HEK293 (cell line): ENCODE results near the gene AKAP1.

Experiments used
- ZBTB1 ChIP-seq: fragments of 450-650 bp; formaldehyde crosslinking; IDR thresholded peaks from 2 replicates; pipeline ENCODE4 v1.5.1; 2016; ENCODE audit warnings: missing biosample characterization, missing genetic modification characterization
- ZNF214 ChIP-seq: fragments of 450-650 bp; formaldehyde crosslinking; IDR thresholded peaks from 2 replicates; pipeline ENCODE4 v1.5.1; 2017; ENCODE audit warnings: missing biosample characterization, mild to moderate bottlenecking, missing genetic modification characterization, borderline replicate concordance
- ZNF274 ChIP-seq, 2 experiments: fragments of 200-500 bp in 1 of 2; fragments of 450-650 bp in 1 of 2; sonication (Bioruptor generic) in 1 of 2; formaldehyde crosslinking in 1 of 2; IDR thresholded peaks; 2 replicates each; pipeline versions ENCODE4 v1.5.1 to v1.6.1; 2014 to 2016; ENCODE audit warnings: borderline replicate concordance in 1 of 2, inconsistent platforms in 1 of 2, low read length in 1 of 2, missing biosample characterization in 1 of 2, missing genetic modification characterization in 1 of 2
- TF ChIP-seq, protein P1 (sequence below): fragments of 450-650 bp; formaldehyde crosslinking; IDR thresholded peaks from 2 replicates; pipeline ENCODE4 v1.5.1; 2016; ENCODE audit warnings: missing biosample characterization, missing genetic modification characterization
- TF ChIP-seq, protein P2 (sequence below): fragments of 450-650 bp; formaldehyde crosslinking; conservative IDR thresholded peaks from 2 replicates; pipeline ENCODE4 v1.5.1; 2016; ENCODE audit warnings: low read depth, missing biosample characterization, missing genetic modification characterization

DNA sequence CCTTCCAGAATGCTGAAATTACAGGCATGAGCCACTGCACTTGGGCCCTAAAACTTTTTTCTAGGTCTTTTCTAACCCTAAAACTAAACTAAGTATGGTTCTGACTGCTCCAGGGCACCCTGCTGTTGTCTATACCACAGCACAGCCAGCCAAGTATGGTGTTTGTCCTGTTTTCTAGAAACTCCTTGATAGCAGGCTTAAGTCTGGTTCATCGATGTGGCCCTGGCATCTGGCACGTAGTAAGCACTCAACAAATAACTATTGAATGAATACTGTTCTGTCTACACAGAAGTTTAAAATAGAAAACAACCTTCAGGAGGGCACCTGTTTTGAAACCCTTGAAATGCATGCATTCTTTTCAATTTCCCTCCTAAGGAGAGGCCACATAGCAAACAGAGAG lies 44.5 kb upstream of the AKAP1 start:
- TF ChIP-seq, protein P1, sequence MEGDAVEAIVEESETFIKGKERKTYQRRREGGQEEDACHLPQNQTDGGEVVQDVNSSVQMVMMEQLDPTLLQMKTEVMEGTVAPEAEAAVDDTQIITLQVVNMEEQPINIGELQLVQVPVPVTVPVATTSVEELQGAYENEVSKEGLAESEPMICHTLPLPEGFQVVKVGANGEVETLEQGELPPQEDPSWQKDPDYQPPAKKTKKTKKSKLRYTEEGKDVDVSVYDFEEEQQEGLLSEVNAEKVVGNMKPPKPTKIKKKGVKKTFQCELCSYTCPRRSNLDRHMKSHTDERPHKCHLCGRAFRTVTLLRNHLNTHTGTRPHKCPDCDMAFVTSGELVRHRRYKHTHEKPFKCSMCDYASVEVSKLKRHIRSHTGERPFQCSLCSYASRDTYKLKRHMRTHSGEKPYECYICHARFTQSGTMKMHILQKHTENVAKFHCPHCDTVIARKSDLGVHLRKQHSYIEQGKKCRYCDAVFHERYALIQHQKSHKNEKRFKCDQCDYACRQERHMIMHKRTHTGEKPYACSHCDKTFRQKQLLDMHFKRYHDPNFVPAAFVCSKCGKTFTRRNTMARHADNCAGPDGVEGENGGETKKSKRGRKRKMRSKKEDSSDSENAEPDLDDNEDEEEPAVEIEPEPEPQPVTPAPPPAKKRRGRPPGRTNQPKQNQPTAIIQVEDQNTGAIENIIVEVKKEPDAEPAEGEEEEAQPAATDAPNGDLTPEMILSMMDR (tag by site-specific recombination): no peak
- no peak for TF ChIP-seq ZBTB1
- TF ChIP-seq, protein P2, sequence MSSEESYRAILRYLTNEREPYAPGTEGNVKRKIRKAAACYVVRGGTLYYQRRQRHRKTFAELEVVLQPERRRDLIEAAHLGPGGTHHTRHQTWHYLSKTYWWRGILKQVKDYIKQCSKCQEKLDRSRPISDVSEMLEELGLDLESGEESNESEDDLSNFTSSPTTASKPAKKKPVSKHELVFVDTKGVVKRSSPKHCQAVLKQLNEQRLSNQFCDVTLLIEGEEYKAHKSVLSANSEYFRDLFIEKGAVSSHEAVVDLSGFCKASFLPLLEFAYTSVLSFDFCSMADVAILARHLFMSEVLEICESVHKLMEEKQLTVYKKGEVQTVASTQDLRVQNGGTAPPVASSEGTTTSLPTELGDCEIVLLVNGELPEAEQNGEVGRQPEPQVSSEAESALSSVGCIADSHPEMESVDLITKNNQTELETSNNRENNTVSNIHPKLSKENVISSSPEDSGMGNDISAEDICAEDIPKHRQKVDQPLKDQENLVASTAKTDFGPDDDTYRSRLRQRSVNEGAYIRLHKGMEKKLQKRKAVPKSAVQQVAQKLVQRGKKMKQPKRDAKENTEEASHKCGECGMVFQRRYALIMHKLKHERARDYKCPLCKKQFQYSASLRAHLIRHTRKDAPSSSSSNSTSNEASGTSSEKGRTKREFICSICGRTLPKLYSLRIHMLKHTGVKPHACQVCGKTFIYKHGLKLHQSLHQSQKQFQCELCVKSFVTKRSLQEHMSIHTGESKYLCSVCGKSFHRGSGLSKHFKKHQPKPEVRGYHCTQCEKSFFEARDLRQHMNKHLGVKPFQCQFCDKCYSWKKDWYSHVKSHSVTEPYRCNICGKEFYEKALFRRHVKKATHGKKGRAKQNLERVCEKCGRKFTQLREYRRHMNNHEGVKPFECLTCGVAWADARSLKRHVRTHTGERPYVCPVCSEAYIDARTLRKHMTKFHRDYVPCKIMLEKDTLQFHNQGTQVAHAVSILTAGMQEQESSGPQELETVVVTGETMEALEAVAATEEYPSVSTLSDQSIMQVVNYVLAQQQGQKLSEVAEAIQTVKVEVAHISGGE (tag by site-specific recombination): no peak
- no peak for TF ChIP-seq ZNF214
- TF ChIP-seq ZNF274 (IDR thresholded peaks at IDR 0.05; ENCODE audit: low read length): no peak
- no peak for TF ChIP-seq ZNF274 (tag by site-specific recombination; IDR thresholded peaks at IDR 0.05; ENCODE audit: borderline replicate concordance)
